Stimulated activated naive CD8-positive, alpha-beta T cell treated with anti-CD3 and anti-CD28 coated beads, Interleukin-15, Interleukin-2, amounts not matched to agents 100 U/mL and 50 U/mL, for 24 hours (primary cell): ENCODE results near the gene DPM3.
"Not testable (repeated sequence)": the region's sequence is repeated elsewhere in the genome, so short reads cannot be mapped to it uniquely, and the experiment has no call there.

ENCODE experiments used
- ATAC-seq: fragments of 150-1000 bp; cut with Tn5 transposase; one replicate; pipeline ENCODE4 v1.10.0; 2021
- DNase-seq: peaks from one replicate; pipeline ENCODE4 v3.0.0; 2021

The DPM3 gene

DNA sequence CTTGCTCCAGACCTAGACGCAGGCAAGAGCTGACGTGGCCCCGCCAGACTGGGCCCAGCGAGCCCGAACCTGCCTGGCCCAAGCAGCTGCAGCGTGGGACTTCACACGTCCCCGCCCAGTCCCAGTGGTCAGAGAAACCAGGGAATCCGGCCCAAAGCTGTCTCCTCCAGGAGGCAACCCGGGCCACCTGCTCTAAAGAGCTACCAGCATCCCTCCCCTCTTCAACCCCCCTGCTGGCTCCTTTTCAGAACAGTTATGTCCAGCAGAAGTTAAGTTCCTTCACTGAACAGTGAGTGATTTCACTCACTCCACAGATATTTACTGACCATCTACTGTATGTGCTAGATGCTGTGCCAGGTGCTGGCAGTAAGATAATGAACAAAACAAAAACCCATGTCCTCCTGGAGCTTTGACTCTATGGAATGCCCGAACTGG, 14.8 kb downstream of the DPM3 start:
- DNase-seq, result no peak
- no peak for ATAC-seq

DNA sequence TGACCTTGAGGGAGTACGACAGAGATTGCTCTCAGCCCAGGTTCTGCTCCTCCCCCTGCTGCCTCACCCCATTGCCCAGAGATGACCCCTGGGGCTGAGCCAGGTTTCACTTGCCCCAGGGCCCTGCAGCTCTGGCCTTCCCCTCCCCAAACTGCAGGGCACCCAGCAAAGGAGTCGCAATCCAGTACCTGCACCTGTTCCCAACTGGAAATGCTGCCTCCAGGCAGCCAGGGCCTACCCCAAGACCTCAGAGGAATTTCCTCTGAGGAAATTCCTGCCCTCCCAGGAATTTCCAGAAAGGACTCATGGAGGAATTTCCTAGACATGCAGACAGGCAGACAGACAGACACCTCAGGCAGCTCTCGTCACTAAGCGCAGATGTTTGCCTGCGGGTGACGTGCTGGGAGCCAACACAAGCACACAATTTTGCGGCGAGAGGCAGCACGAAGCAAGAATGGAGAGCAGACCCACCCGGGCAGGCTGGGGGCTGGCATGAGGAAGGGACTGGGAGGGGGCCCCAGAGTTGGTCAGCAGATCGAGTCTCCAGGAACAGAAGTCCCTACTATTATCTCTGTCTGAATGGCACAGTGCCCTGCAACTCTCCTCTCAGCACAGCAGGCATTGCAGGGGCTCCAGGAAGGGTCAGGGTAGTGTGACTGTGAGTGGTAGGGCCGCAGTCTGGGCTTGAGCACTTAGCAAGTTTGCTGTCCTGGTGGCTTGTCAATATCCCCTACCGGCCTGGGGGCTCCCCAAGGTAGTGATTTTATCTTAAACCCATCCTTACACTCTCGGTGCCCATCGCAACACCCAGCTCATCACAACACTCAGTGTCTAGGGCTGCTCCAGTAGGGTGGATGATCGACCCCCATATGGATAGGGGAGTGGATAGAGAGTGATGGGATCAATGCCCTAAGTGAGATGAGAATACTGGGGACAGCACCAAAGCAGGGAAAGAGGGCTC, 15.5 kb downstream of the DPM3 start:
- ATAC-seq, result no peak
- DNase-seq, result no peak

DNA sequence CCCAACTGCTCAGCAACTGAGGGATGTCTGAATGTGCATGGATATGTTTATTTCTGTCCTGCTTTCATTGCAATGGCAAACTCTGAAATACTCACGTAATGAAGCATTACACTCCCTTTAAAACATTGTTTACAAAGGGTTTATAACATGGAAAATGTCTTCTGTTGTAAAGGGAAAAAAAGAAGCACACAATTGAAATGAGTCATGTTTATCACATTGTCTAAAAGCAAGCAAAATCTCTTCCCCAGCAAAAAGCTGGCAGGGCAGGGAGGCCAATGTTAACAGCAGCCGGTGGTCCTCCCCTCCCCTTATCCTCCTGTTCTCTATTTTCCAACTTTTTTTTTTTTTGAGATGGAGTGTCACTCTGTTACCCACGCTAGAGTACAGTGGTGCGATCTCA, 16.5 kb downstream of the DPM3 start:
- no peak for ATAC-seq
- DNase-seq, result no peak

DNA sequence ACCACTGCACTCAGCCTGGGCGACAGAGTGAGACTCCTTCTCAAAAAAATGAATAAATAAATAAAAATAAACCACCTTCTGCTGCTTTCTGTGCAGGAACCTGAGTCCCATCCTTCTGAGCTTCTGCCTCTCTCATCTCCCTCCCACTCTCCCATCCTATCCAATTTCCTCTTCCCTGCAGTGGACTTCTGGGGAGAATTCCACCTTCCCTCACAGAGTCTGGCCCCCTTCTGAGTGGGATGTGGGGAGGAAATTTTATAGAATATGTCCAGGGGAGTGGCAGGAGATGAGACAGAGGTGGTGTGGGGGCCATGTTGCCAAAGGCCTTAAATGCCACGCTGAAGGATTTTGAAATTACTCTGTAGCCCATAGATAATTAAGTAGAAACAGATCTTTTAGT, 18.0 kb downstream of the DPM3 start:
- ATAC-seq, result no peak
- DNase-seq, result no peak

DNA sequence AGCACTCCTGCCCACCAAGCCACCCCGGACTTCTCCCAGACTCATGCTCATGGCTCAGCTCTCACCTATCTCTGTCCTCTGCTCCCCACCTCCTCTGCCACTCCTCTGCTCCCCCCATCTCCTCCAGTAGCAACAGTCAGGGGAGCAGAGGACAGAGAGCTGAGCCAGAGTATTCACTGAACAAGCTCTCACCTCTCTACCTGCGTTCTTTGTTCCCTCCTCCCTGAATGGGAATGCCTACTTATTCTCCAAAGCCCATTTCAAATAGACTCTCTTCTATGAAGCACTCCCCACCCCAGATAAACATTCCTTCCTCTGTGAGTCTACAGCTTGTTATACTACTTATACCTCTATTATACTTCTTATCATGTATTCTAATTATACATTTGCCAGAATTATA, 19.1 kb downstream of the DPM3 start:
- ATAC-seq (no peak), DNase-seq (no peak)

DNA sequence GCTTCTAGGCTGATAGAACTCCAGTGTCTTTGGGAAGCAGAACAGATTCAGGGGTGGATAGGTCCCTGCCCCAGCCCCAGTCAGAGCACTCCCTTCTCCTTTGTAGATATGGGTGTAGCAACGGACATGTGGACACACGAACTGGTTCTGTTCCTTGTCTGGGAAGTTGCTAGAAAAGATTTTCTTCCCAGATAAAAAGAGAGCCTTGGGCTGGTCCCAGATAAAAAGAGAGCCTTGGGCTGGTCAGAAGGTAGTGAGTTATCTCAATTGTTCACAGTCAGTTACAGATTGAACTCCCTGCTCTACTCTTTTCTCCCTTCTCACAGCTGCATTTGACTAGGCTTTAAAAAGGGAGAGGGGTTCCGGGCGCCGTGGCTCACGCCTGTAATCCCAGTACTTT, 20.1 kb downstream of the DPM3 start:
- DNase-seq (no peak), ATAC-seq (no peak)

DNA sequence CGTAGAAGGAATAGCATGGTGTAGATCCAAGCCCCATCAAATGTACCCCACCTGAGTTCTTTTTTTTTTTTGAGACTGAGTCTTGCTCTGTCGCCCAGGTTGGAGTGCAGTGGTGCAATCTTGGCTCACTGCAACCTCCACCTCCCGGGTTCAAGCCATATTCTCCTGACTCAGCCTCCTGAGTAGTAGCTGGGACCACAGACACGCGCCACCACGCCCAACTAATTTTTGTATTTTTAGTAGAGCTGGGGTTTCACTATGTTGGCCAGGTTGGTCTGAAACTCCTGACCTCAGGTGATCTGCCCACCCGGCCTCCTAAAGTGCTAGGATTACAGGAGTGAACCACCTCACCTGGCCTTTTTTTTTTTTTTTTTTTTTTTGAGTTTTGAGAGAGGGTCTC, 22.2 kb downstream of the DPM3 start:
- ATAC-seq, DNase-seq: not testable (repeated sequence)

DNA sequence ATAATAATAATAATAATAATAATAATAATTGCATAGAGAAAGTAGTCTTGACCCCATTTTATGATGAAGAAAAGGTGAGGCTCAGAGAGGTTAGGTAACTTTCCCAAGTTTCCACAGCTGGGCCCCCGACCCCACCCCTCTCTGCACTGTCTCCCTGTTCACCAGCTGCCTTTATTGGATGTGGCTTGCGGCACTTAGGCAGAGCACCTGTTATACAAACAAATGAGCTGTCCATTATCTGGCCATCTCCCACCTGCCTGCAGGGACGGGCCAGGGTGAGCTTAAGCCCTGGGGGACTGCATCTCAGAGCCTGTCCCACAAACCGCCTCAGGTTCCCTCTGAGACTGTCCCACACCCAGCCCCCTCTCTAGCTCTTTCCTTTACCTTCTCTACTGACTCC, 22.7 kb downstream of the DPM3 start:
- DNase-seq, result no peak
- ATAC-seq, result no peak

DNA sequence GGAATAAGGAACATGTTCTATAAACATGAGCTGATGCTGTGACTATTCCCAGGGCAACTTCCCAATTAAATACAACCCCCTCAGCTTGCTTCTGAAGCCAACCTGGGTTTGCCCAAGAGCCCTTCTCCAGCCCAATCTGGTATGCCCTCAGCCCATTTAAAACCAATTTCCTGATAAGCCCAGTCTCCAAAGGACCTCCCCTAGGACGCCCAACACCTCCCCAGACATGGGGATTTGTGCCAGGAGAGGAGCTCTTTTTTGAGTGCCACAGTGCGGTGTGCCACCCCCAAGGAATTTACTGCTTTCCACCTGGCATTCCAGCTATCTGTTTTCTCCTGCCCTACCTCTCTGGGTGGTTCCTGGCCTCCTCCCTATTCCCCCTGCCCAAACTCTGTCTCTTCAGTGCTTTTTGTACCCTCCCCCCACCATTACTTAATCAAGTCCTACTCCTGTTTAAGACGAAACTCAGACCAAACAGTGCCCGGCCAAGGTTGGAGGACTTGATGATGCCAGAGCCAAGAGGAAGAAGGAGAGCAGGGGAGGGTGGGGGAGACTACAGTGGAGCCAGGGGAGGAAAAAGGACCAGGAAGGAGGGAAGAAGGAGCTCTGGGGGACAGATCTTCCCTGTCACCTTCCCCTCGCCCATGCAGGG, 24.1 kb downstream of the DPM3 start:
- no peak for ATAC-seq
- DNase-seq, result no peak

DNA sequence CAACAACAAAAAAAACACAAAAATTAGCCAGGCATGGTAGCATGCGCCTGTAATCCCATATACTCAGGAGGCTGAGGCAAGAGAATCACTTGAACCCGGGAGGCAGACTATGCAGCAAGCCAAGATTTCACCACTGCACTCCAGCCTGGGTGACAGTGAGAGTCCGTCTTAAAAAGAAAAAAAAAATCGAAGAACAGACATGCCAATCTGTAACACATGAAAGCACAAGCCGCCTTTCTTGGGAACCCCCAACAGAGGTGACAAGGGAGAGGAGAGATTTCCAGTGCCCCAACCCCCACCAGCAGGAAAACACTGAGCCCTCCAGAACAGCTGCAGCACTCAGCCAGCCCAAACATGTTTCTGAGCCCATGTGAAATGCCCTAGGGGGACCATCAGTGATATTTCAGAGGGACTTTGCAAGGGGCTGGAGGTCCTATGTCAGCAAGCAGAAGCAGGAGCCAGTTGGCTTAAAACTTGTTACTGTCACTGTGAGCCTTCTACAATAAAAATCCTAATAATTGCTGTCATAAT, 26.8 kb downstream of the DPM3 start:
- DNase-seq (no peak), ATAC-seq (no peak)

DNA sequence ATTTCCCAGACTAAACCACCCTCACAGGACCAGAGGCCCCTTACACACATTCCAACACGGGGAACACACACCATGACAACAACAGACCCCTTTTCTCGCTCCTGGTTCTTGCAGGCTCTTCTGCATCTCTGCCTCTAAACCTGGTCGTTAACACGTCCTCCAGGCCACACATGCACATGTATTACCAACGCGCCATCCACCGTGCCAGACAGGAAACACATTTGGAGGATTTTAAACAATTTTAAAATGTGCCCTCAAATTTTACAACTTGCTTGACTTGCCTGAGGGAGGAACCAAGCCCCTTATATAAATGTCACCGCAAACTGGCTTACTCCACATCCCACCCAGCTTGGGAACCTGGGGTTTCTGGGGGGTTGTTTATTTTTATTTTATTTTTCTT, 29.5 kb downstream of the DPM3 start:
- no peak for DNase-seq
- no peak for ATAC-seq

DNA sequence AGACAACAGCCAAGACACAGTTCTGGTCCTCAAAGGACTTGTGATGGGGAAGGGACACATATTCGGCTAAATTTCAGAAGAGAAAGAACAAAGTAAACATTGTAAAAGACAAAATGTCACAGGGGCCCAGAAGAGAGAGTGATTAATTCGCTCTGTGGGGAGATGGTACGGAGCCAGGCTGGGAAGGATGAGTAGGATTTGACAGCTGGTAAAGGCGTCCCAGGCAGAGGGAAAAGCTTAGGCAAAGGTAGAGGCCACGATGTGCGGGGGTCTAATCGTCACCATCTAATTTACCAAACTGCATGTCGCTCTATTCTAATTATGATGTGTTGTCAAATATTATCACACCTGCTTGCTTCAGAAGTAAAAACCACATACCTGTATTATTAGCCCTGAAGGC, 29.9 kb downstream of the DPM3 start:
- DNase-seq (no peak), ATAC-seq (no peak)

DNA sequence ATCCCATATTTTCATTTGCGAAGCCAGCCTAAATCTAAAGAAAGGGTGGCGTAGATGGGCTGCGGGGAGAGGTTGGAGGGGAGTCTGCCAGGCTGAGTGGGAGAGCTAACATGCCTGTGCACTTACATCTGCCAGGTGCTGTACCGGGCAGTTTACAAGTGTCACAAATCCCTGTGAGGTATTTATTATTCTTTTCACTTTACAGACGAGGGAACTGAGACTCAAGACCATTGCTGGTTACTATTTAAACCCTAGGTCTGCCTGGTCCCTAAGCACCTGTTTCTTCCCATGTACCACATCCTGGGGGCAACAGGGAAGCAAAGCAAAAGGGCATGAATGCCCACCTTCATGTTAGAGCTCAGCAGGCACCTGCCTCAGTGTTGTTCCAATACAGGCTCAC, 32.0 kb downstream of the DPM3 start:
- ATAC-seq (no peak), DNase-seq (no peak)

DNA sequence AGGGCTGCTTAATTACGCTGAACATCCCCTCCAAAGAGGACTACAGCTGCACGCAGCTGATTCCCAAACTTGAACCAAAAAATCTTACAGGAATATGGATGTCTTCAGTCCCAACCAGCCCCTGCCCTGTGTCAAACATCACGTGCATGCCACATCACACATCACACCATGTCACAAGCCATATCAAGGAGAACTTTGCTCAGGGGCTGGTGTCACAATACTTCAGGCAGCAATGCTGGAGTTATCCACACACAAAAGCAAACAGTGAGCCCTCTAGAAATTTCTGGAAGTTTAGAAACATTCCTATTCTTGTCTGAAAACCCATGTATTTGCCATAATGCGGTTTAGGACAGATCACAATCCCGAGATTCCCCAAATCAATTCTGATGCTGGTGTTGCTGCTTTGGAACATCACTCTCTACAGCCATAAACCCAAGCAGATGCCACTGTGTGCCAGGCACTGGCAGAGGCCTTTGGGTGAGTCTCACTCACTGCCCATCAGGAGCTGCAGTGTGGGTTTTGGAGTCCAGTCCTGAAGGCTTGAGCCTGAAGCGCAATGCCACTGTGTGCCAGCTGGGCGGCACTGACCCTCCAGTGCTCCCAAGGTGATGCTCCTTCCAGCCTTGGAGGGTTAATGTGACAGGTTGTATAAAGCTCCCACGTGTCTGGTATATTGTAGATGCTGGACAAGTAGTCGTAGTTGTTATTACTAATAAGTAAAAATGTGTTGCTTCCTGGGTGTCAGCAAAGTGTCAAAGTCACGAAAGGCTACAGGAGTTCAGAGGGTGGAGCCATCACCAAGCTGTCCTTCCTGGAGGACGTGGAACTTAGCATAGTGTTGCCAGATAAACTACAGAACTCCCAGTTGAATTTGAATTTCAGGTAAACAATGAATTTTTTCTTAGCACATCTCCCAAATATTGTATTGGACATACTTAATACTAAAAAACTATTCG, 32.7 kb downstream of the DPM3 start:
- DNase-seq, result no peak
- no peak for ATAC-seq

DNA sequence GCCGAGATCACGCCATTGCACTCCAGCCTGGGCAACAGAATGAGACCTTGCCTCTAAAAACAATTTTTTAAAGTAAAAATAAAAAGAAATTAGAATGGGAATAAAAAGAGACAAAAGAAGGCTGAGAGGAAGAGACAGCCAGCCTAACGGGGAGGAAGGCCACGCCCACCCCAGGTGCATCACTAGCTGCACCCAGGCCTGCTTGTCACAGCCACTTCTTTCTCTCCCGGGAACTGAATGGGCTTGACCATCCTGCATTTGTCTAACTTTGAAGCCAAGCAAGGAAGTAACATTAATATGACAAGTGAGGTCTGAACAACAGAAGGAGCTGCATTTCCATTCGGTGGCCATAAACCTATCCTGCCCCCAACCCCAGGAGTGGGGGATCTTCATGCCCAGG, 33.5 kb downstream of the DPM3 start:
- no peak for ATAC-seq
- no peak for DNase-seq

DNA sequence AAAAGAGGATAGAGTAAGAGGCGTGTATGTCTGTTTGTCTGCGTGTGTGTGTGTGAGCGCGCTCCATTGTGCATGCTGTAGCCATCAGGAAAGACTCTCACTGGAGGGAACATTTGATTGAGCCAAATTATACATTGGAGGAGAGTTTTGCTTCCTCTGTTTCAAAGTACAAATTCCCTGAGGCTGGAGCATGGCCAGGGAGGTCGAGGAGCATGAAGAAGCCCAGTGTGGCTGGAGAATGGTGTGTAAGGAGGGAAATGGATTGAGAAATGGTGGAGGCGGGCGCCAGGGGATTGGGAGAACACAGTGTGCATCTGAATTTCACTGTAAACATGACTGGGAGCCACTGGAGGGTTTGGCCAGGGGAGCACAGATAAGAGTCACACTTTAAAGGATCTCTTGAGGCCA, 34.7 kb downstream of the DPM3 start:
- DNase-seq (no peak), ATAC-seq (no peak)

DNA sequence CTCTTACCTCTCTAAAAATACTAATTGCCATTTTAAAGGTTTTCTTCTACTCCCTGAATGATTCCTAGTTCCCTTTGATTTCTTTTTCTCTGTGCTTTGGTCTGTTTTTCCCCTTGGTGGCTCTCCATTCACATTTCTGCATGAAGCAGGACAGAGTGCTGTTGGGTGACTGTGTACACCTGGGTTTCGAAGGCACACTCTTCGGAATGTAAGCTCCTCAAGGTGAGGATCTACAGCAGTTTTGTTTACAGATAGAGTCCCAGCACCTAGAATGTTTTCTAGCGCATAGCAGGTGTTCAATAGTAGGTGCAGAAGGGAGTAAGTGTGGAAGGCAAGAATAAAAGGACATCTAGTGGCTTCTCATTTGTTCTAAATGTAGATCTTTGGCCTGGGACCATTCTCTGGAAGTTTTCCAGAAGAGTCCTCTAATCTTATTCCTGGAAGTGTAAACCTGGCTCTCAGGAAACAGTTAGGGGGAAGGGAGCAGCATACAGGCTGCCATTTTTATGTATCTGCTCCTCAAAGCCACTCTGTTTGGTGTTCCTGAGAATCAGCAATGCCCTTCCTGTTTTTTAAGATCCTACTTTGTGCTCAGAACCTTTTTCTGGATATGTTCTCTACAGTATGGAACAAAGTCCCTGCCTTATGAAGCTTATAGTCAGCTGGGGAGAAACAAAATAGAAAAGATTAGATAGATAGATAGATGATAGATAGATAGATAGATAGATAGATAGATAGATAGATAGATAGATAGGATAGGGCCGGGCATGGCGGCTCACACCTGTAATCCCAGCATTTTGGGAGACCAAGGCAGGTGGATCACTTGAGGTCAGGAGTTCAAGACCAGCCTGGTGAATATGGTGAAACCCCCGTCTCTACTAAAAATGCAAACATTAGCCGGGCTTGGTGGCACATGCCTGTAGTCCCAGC, 35.5 kb downstream of the DPM3 start:
- DNase-seq, result no peak
- ATAC-seq, result no peak

DNA sequence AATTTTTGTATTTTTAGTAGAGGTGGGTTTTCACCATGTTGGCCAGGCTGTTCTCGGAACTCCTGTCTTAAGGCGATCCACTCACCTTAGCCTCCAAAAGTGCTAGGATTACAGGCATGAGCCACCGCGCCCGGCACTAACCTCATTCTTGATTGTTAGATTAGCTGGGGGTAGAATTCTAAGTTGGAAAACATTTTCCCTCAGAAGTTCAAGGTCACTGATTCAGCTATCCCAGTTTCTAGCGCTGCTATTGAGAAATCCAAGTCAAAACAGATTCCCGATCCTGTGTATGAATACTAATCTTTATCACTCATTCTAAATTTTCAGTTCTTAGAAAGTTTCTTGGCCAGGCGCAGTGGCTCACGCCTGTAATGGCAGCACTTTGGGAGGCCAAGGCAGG, 37.0 kb downstream of the DPM3 start:
- ATAC-seq, result no peak

DNA sequence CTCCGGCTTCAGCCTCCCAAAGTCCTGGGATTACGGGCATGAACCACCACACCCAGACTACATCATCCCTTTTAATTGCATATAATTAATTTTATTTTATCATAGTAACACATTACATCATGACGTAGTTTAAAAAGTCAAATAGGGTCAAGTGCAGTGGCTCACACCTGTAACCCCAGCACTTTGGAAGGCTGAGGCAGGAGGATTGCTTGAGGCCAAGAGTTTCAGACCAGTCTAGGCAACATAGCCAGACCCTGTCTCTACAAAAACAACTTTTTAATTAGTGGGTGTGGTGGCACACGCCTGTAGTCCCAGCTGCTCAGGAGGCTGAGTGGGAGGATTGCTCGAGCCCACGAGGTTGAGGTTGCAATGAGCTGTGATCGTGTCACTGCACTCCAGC, 41.0 kb downstream of the DPM3 start:
- no peak for DNase-seq
- no peak for ATAC-seq

More for the DNA sequence above, 37.0 kb downstream of the DPM3 start:
- no peak for DNase-seq

DNA sequence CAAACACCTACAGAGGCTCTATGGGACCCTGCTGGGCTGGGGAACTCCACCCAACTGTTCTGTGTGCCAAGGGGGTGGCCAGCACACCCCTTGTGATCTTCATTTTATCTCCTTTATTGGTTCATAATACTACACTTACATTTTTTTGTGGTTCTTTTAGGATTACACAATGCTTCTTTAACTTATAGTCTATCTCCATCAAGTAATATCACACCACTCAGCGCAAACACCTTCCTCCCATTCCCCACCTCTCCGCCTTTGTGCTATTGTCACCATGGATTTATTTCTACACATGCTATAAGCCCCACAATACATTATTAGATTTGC, 45.7 kb downstream of the DPM3 start:
- ATAC-seq (no peak), DNase-seq (no peak)

DNA sequence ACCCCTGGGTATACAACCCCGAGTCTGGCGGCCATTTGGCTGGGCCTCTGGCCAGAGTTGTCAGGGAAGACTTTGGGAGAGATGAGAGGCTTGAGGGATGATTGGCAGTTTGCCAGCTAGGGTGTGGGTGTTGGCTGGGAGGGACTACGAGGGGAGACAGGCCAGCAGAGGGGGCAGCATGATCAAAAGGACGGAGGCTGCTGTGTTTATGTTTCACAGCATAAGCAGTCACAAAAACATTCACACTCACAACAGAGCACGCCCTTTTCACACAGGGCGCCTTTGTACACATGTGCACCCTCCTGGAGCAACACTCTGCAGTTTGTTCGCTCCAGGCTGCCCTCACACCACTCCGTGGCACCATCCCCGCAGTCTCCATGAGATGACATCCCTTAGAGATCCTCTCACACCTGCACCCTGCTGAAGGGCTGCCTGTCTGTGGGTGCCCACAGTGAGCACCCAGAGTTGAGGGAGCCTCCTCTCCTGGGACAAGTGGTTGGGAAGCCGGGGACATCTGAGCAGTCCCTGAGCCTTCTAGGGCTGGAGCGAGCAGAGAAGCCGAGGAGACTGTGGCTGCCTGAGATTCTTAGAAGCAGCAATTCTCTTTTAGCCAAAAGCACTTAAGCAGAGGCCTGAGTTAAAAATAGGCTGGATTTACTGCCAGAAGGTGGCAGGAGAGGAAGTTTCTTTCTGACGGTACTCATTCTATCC, 46.3 kb downstream of the DPM3 start:
- DNase-seq (no peak), ATAC-seq (no peak)
